ENCODE measurements around the gene JPH2.

DNA sequence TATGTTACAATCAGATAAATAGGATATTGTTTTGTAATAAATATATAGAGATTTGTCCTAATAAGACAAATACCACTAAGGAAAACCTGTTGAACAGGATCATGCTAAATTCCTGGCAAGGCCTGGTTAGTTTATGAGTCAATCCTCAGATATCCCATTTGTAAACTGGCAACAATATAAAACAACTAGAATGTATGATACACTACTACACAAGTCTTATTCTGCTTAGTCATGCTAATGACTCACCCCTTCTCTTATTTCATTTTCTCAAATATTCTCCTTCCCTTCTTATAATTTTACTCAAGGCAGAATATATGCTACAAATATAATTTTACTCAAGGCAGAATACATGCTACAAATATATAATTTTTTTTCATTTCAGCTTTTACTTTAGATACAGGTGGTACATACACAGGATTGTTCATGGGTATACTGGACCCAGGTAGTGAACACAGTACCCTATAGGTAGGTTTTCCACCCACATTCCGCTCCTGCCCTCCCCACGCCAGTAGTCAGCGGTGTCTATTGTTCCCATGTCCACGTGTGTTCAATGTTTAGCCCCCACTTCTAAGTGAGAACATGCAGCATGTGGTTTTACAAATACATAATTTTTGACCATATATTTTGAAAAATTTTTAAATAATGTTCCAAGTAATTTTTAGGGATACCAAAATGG lies 17.3 kb upstream of the JPH2 start:
- TF ChIP-seq ZNF8 (CRISPR knock-in tag; IDR thresholded peaks at IDR 0.05) = no peak
- TF ChIP-seq CSDC2 (CRISPR knock-in tag; IDR thresholded peaks at IDR 0.05) = no peak
- no peak for TF ChIP-seq OSR1 (CRISPR knock-in tag; IDR thresholded peaks at IDR 0.05)
- TF ChIP-seq PATZ1 (CRISPR knock-in tag; IDR thresholded peaks at IDR 0.05; ENCODE audit: borderline replicate concordance) = no peak
- no peak for TF ChIP-seq ARNTL (CRISPR knock-in tag; IDR thresholded peaks at IDR 0.05; ENCODE audit: borderline replicate concordance, low read depth)
- no peak for TF ChIP-seq RARB (CRISPR knock-in tag; IDR thresholded peaks at IDR 0.05)
